Measurements from ENCODE around the gene CD27. TPM values are rescaled to one million over a fixed set of nuclear protein-coding genes. Genes with fewer than 3 reads are reported as not detected.

CD27 gene
- total and polyA plus RNA-seq, 2 of the 13 experiments (the other 11 are each of a cell fraction or from before 2014, with no cell fraction given), result 0.12 TPM; not detected in 1

DNA sequence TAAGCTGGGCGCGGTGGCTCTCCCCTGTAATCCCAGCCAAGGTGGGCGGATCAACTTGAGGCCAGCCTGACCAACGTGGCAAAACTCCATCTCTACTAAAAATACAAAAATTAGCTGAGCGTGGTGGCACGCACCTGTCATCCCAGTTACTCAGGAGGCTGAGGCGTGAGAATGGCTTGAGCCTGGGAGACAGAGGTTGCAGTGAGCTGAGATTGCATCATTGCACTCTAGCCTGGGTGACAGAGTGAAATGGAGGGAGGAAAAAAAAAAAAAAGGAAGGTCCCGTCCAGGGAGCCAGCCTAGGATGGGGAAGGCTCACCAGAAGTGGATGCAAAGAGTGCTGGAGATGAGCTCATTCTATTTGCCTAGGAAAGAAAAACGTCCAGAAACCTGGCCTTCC lies 1.9 kb upstream of the CD27 start (continued):
- TF ChIP-seq ZNF460 (CRISPR knock-in tag; IDR thresholded peaks at IDR 0.05; ENCODE audit: borderline replicate concordance) (peak; percentile 51; the same call in 1 of the 2 replicates), ATF7 (IDR thresholded peaks at IDR 0.05) (peak; percentile 45; the same call in 1 of the 2 replicates), ATF7 (CRISPR knock-in tag; IDR thresholded peaks at IDR 0.05) (no peak), GFI1 (CRISPR knock-in tag; IDR thresholded peaks at IDR 0.05; ENCODE audit: borderline replicate concordance) (no peak), ZNF230 (CRISPR knock-in tag; IDR thresholded peaks at IDR 0.05) (no peak), ZNF329 (CRISPR knock-in tag; IDR thresholded peaks at IDR 0.05; ENCODE audit: low read depth) (no peak), ZBTB20 (CRISPR knock-in tag; IDR thresholded peaks at IDR 0.05; ENCODE audit: borderline replicate concordance, low read depth) (no peak), ZNF777 (CRISPR knock-in tag; IDR thresholded peaks at IDR 0.05) (no peak)

DNA sequence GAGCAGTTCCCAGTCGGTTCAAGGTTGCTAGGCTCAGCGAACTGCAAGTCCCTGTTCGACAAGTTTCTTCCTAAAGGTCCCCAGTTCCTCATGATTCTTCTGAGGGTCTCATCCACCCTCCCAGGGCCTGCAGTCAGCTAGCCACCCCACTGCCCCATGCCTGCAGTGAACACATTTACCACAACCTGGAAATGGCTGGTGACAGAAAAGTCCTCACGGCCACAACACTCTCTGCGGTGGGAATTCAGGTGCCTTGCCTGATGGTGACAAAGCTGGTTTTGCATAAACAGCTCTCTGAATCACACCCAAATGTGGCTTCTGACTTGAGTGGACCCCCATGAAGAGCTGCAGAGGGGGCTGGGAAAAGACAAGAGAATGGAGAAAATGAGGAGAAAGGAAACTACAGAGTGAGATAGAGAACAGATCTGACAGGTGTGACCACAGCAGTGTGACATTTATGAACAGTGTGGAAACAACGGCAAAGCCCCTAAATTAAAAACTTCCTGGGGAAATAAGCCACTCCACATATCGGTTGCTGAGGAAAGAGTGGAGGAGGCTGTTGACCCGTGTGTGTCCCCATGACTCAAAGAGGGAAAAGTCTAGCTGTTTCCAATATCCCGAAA lies 1.3 kb upstream of the CD27 start:
- no peak overlapping the region for H3K27ac ChIP-seq (ENCODE audit: extremely low read length, insufficient read depth, low read length)
- ChIA-PET CTCF (ENCODE audit: low intra/inter-chr PET ratio, low total read pairs) (no interaction called here), POLR2A (interaction anchor here (1.7 to 1.8 kb wide), 2 partner anchors 8 to 27 kb away, joined by 6 to 7 read pairs; partner anchors contain the start of genes TAPBPL and VAMP1)
- WGBS (ENCODE audit: low lambda C conversion rate), result 69% methylated on average over 8 of the region's 9 CpGs
- no peak for TF ChIP-seq SMAD3 (CRISPR knock-in tag; IDR thresholded peaks at IDR 0.05)
- TF ChIP-seq NFATC3 (CRISPR knock-in tag; IDR thresholded peaks at IDR 0.05), result no peak
- no peak for TF ChIP-seq NBN (conservative IDR thresholded peaks at IDR 0.05)
- no peak for TF ChIP-seq MAF1 (CRISPR knock-in tag; IDR thresholded peaks at IDR 0.05; ENCODE audit: borderline replicate concordance)
- TF ChIP-seq SP1 (IDR thresholded peaks at IDR 0.05), result no peak
- no peak for TF ChIP-seq SP1 (CRISPR knock-in tag; IDR thresholded peaks at IDR 0.05)
- TF ChIP-seq ZNF329 (CRISPR knock-in tag; IDR thresholded peaks at IDR 0.05; ENCODE audit: low read depth), result no peak
- TF ChIP-seq ZNF615 (CRISPR knock-in tag; IDR thresholded peaks at IDR 0.05; ENCODE audit: borderline replicate concordance), result no peak
- TF ChIP-seq, protein P1, sequence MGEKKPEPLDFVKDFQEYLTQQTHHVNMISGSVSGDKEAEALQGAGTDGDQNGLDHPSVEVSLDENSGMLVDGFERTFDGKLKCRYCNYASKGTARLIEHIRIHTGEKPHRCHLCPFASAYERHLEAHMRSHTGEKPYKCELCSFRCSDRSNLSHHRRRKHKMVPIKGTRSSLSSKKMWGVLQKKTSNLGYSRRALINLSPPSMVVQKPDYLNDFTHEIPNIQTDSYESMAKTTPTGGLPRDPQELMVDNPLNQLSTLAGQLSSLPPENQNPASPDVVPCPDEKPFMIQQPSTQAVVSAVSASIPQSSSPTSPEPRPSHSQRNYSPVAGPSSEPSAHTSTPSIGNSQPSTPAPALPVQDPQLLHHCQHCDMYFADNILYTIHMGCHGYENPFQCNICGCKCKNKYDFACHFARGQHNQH (CRISPR knock-in tag; IDR thresholded peaks at IDR 0.05), result no peak
- TF ChIP-seq, protein P2, sequence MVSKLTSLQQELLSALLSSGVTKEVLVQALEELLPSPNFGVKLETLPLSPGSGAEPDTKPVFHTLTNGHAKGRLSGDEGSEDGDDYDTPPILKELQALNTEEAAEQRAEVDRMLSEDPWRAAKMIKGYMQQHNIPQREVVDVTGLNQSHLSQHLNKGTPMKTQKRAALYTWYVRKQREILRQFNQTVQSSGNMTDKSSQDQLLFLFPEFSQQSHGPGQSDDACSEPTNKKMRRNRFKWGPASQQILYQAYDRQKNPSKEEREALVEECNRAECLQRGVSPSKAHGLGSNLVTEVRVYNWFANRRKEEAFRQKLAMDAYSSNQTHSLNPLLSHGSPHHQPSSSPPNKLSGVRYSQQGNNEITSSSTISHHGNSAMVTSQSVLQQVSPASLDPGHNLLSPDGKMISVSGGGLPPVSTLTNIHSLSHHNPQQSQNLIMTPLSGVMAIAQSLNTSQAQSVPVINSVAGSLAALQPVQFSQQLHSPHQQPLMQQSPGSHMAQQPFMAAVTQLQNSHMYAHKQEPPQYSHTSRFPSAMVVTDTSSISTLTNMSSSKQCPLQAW (CRISPR knock-in tag; IDR thresholded peaks at IDR 0.05), result no peak
- no peaks in the 10 kb centered on the region for H3K36me3 ChIP-seq (replicated peaks in 1 of 2; ENCODE audit: control insufficient read depth in 1 of 2, insufficient read depth in 2 of 2, low read length in 2 of 2)
- no peaks in the 10 kb centered on the region for H3K9me3 ChIP-seq (ENCODE audit: low read length)
- H3K79me2 ChIP-seq (ENCODE audit: insufficient read depth, low read length), result no peaks in the 10 kb centered on the region
- no peaks in the 10 kb centered on the region for H4K20me1 ChIP-seq (ENCODE audit: insufficient read depth, low read length)
- no peak overlapping the region for H2AFZ ChIP-seq (ENCODE audit: low read length)
- no peak for FAIRE-seq
- intact Hi-C loops (cut with micrococcal nuclease; ENCODE audit: unreplicated experiment), result no loop called here
- no TSS peak for BruUV-seq (replicated peaks)
- no peak overlapping the region for H3K9ac ChIP-seq (ENCODE audit: insufficient read depth, low read depth, low read length)
- no peak; the same call in 2 of the 3 replicates for ATAC-seq
- no peak overlapping the region for H3K4me3 ChIP-seq (replicated peaks in 1 of 3; ENCODE audit: insufficient read depth in 1 of 3, low read depth in 2 of 3, low read length in 3 of 3)
- H3K27me3 ChIP-seq (ENCODE audit: control insufficient read depth in 1 of 2, insufficient read depth in 2 of 2, low read length in 2 of 2), result no peaks in the 10 kb centered on the region; a peak in 1 of 5 replicates
- peaks cover 33% of the 10 kb centered on the region for H3K4me1 ChIP-seq (ENCODE audit: insufficient read depth, low read length)
- in situ Hi-C loops (cut with HindIII; ENCODE audit: extremely low pct_ligation_motif_present, low pct_unique_long_range_greater_than_20kb), result no loop called here
- no peak for DNase-seq (ENCODE audit: low spot score)
- no peak overlapping the region for H3K4me2 ChIP-seq (ENCODE audit: low read depth, low read length)
